Panc1 (cell line): ENCODE results near the gene BICD1.

Experiments used
- CTCF ChIP-seq: fragments of 450-650 bp; IDR thresholded peaks from 2 replicates; pipeline ENCODE4 v1.5.1; 2017; ENCODE audit warnings: mild to moderate bottlenecking
- POLR2AphosphoS5 ChIP-seq: IDR thresholded peaks from 2 replicates; pipeline ENCODE4 v1.6.1; 2012; ENCODE audit warnings: mild to moderate bottlenecking, low read depth, low read length, moderate library complexity
- SIN3A ChIP-seq: IDR thresholded peaks from 2 replicates; pipeline ENCODE4 v1.6.1; 2012; ENCODE audit warnings: low read depth, mild to moderate bottlenecking, low read length, moderate library complexity, borderline replicate concordance; ENCODE audit not compliant: insufficient read depth

- TF ChIP-seq CTCF (no peak), POLR2AphosphoS5 (no peak), SIN3A (no peak)
Observed at GRCh38 chr12:32214723-32215122, 108.1 kb downstream of the BICD1 start.
